GM12878 (cell line): ENCODE results near the gene C16orf96.

Source experiments
- ATF2 ChIP-seq: IDR thresholded peaks from 2 replicates; pipeline ENCODE4 v1.6.1; 2012; ENCODE audit warnings: low read length, inconsistent platforms
- ATF3 ChIP-seq: IDR thresholded peaks from 2 replicates; pipeline ENCODE4 v1.6.1; 2011; ENCODE audit warnings: low read depth, mild to moderate bottlenecking, low read length, moderate library complexity, borderline replicate concordance; ENCODE audit errors: extremely low read depth
- EZH2 ChIP-seq: IDR thresholded peaks from 2 replicates; pipeline ENCODE4 v1.6.1; 2012; ENCODE audit warnings: low read depth, mild to moderate bottlenecking, control low read depth, inconsistent platforms, low read length, borderline replicate concordance; ENCODE audit not compliant: control insufficient read depth
- RELA ChIP-seq: fragments of 450-650 bp; IDR thresholded peaks from 2 replicates; pipeline ENCODE4 v1.8.0; 2014; ENCODE audit warnings: borderline replicate concordance; ENCODE audit not compliant: partially characterized antibody

- TF ChIP-seq RELA (no peak), EZH2 (no peak), ATF2 (no peak), ATF3 (no peak)
Observed at GRCh38 chr16:4593086-4593485, 36.9 kb downstream of the C16orf96 start.
